Non-pigmented ciliary epithelial cell (primary cell): ENCODE measurements around the gene CCDC107.

Experiments used
- DNase-seq: peaks from one replicate; pipeline ENCODE4 v3.0.0-alpha.2; 2010; ENCODE audit warnings: low read depth

Gene CCDC107

DNA sequence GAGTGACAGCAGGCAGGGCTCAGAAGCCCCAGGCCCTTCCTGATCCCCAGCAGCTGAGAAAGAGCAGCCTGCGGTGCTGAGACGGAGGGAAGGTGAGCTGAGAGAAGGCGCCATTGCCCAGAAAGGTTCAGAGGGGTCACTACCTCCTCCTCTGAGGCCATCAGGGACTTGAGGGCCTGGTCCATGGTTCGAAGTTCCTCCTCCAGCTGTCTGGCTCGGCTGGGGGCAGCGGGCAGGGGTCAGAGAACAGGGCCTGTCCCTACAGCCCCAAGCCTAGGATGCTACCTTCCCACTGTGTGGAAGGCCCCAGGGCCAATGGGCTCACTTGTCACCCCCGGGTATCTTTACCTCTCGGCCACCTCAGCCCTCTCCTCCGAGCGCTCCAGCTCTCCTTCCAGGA lies 26.8 kb downstream of the CCDC107 start:
- no peak for DNase-seq

DNA sequence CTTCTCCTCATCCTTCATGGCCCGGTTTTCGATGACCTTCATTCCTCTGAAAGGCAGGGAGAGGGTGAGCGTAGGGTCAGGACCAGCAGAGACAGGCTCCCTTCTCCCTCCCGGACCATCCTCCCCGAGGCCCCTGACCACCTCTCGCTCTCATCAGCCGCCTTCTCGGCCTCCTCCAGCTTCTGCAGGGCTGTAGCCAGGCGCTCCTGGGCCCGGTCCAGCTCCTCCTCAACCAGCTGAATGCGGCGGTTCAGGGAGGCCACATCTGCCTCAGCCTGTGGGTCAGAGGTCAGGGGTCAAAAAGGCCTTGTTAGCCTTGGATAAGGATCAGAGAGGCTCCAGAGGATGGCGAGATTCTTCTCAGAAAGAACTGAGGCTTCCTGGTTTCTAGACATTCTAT lies 27.4 kb downstream of the CCDC107 start:
- DNase-seq = no peak

DNA sequence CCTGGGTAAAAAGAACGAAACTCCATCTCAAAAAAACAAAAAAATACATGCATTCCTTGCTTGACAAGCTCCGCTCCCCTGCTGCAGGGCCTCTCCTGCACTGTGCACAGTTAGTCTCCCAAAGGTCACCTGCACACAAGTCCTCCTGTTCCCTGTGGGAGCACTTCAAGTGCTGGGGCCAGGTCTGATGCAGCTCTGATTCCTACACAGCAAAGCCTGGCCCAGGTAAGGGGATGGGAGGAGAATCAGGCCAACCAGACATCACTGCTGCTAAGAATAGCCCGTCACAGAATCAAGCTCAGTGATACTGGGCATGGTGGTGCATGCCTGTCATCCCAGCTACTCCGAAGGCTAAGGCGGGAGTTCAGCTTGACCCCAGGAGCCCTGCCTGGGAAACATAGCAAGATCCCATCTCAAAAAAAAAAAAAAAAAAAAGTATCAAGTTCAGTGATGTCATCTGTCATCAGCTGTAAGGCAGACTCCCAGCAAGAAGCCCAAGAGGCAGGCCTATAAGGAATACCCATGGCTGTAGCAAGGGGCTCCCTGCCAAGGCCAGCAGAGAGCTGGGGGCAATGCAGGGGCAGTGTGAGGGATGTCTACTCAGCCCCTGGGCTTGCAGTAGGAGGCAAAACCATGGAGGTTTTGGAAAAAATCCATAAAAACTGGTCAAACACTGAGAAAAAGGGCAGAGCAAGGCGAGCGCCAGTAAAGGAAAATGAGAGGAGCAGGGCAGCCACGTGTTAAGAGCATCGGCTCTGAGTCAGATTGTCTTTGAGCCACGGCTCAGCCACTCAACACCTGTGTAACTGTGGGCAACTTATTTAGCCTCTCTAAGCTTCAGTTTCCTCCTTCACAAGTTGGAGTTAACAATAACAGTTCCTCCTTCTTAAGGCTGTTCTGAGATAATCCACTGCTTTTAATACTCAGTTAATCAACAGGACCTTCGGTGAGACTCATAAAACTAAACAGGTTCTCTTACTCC lies 28.4 kb downstream of the CCDC107 start:
- DNase-seq = no peak

DNA sequence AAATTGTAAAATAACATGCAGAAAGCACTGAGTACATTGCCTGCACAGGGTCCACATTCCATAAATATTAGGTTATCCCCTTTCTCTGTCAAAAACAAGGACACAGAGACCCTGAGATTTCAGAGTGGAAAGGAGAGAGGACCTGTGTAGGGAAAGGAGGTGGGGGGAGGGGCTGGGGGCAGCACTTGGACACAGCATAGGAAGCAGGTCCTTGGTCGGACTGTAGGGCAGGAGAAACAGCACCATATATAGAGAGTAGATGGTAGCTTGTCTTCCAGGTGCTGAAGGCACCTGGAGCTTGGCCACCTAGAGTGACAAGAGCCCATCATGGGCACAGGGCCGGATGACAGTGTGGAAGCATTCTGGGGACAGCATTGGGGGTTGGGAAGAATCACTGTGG lies 29.2 kb downstream of the CCDC107 start:
- no peak for DNase-seq

DNA sequence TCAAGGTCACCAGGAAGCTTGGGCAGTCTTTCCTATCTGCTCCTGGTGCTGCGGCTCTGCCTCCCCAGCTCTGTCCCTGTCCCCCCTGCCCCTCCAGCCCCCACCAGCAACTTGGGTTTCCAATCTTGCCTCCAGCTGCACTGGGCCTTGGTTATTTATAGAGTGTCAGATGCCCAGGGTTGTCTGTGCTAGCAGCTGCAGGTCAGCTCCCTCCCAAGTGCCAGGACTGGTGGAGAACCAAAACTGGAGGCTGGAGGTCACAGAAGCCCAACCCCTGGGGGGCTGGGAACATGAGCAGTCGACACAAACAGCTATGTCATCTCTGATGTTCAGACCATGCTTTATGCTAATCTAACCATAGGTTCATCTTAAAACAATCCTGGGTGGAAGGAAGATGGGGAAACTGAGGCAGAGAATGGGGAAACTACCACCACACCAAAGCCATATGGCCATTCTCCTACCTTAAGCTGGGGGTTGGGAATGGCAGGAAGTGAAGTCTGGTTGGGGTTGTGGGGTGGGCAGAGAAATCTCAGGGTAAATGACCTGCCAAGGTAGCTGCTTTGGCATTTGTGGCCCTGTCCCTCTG lies 30.0 kb downstream of the CCDC107 start:
- DNase-seq = no peak

DNA sequence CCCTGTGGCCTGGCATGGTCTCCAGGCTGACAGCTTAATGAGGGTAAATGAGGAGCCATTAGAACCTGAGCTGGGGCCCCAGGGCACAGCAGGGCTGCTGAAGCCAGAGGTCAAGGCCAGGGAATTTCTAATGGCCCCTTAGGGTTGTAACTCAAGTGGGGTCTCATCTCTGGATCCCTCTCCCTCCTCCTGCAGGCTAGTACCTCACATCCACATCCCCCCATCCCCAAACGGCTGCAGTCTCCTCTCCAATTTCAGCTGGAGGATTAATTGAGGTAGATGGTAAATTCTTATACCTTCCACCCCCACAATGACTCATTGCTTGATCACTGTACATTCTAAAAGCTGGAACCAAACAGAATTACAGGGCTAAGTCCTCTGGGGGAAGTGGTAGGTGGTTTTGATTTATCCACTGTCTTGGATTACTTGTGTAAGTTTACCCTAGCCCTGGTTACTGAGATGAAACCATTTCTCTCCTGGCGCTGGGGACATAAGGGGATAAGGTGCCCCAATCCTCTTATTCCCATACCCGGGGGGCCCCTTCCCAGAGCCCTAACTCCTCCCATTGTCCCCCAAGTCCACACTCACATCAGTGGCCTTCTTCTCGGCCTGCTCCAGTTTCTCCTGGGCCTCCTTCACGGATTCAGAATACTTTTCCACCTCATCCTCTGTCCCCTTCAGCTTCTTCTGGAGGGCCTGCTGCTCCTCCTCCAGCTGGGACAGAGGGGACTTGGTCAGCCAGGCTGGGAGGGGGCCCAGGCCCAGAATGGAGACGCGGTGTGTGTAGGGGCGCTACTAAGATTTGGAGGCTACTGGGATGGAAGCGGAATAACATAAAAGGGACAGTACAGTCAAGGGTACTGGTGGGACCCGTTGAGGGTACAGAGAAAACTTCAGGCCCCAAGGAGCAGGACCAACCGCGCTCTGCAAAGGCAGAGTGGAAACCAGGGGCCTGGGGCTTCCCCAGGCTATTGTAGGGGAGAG lies 30.8 kb downstream of the CCDC107 start:
- no peak for DNase-seq

DNA sequence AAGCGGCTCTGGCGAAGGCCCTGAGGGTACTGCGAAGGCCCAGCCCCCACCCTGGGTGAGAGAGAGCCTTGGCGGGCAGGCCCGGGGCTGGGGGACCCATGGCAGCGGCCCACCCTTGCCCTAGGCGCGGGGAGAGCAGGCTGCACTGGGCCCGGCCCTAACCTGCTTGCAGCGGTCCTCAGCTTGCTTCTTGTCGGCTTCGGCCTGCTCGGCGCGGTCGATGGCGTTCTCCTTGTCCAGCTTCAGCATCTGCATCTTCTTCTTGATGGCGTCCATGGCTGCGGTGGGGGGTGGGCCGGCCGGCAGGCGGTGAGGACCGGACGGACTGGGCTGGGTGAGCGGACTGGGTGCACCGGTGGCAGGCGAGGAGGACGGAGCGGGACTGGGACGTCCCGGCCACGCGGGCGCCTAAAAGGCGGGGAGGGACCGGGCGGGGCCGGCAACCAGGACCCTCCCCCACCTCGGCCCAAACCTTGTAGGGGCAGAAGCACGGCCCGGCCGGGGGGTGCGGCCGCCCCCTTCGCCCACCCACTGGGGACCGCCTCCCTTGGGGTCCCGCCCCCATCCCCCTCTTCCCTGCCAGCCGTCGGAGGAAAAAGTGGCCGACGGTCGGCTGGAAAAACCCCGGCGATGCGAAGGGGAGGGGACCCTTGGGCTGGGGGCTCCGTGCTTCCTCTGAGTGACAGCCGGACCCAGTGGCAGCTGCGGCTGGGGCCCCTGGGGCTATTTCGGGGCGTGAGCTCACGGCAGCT lies 31.6 kb downstream of the CCDC107 start, which contains the start of gene TPM2:
Gene TPM2 (minus strand): TSS at position 384 of the 752 bp plus-strand sequence. CDS start 108 bp downstream, at position 276.
- no peak for DNase-seq

DNA sequence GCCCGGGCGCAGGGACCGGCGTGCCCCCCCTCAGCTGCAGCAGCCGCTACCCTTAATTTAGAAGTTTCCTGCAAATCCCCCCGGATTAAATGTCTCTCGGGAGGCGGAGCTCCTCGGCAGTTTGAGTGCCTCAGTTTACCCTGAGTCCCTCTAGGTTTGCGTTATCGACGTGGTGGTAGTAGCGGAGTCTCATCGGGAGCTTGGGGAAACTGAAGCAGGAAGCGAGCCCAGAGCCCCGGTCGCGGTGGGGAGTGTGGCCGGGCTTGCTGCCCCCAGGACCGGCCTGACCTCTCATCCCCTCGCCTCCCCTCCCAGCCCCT lies 32.2 kb downstream of the CCDC107 start:
- DNase-seq = no peak

DNA sequence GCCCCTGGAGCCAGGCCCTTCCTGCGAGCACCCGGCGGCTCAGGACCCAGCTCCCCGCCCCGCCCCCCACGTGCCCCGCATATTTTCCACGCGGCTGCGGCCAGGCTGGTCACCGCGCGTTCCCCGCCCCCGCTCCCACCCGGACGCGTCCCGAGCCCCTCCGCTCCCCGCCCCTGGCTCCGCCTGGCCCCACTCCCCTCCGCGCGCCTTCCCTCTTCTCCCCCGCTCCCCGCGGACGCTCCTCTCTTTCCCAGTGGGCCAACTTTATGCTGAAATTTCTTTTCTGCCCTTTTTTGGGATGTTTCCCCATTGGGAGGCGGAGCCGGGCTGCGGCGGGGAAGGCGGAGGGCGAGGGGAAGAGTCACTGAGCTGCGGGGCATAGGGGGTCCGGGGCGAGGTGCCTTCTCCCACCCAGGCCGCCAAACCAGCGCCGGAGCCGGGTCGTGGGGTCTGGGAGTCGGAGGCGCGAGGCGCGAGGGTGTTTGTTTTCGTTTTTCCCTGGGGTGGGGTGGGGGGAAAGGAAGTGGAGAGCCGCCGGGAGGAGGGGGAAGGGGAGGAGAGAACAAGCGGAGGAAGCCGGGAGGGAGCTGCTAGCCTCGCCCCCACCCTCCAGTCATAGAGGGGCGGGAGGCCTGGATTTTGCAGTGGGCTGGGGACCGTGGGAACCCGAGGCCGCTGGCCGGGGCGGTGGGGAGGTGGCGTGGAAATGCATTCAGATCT lies 32.7 kb downstream of the CCDC107 start:
- DNase-seq = no peak

DNA sequence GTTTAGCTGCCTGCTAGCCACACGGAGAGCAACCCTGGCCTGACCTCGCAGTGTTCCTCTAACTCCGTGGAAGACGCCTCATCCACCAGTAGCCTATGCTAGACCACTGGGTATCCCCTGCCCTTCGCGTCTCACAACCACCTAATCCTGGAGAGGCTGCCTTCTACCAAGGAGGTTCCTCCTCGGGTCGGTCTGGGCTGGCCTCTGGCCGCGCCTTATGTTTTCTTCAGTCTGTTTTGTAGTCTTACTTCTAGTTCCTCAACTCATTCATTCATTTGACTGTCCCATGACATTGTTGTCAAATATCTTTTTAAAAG lies 33.2 kb downstream of the CCDC107 start:
- DNase-seq = no peak

DNA sequence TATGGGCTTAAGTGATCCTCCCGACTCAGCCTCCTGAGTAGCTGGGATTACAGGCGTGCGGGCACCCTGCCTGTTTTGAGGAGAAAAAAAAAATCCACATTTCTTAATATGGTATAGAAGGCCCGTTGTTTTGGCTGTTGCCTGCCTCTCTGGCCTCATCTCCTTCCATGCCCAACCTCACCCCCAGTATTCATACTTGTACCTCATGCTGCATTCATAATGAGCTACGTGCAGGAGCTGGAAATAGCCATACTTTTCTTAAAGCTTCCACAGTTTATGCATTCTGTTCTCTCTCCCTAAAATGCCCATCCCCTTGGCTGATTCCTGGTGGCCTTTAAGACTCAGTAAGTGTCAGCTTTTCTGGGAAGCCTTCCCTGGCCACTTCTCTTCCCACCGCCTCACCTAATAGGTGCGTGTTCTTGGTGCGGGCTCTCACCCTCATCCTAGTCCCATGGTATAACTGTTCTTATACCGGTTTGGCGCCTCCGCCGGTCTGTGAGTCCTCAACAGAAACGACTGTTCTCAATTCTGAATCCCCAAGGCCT lies 33.7 kb downstream of the CCDC107 start:
- no peak for DNase-seq

DNA sequence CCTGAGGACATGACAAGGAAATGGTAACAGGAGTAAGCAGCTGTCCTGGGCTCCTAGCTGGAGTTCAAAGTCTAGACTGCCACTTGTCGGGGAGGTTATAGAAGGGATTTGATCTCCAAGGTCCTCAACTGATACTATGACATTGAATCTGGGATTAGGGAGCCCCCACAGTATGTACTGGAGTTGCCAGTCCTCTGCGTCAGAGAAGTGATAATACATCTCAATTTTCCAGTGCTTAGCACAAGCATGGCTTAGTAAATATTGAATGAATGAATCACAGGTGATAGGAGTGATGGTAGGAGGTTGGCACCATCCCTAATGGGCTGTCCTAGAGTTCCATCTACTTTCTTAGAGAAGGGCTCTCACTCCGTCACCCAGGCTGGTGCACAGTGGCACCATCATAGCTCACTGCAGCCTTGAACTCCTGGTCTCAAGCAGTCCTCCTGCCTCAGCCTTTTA lies 37.9 kb downstream of the CCDC107 start:
- DNase-seq = no peak

DNA sequence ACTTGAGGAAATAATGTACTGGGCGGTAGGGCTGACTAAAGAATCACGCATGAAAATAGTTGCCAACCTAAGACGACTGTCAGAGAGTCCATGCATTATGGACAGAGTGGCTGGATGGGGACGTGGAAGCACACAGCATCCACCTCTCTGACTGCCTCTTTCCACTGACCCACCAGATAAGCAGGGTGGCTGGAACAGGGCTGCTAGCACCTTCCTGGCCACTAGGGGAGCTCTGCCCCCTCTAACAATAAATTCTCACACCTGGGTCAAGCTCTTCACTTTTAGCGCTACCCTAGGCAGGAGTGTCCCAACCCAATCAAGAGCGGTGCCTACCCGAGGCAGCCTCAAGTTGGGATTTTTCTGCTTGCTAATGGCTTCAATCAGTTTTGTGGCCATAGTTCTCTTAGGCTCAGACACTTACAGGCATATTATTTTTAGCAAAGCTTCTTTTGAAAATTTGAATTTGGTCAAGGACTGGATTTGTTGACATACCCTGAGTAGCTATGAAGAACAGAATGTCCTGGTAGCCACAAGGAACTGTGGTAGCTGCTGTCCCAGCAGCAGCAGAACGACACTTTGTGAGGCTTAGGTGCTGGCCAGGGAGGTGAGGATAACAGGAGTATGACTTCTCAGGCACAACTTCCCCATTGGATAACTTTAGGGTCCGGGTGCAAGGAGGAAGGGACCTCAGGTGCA lies 38.6 kb downstream of the CCDC107 start:
- no peak for DNase-seq

DNA sequence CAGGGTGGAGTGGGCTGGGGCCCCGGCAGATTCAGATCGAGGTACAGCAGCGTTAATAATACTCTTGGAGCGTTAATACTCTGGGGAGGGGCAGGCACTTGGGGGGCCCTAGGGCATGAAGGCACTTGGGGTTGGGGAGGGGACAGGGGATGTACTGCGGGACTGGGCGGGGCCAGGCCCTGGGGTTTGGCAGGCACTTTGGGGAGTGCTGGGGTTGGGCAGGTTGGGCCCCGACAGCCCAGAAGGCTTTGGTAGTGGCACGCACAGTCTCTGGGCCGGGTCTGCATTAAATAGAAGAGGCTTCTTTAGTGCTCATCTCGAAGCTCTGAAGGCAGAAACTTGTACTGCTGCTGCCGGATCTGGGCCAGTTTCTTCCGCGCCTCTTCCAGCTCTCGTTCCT lies 39.4 kb downstream of the CCDC107 start:
- DNase-seq = no peak

DNA sequence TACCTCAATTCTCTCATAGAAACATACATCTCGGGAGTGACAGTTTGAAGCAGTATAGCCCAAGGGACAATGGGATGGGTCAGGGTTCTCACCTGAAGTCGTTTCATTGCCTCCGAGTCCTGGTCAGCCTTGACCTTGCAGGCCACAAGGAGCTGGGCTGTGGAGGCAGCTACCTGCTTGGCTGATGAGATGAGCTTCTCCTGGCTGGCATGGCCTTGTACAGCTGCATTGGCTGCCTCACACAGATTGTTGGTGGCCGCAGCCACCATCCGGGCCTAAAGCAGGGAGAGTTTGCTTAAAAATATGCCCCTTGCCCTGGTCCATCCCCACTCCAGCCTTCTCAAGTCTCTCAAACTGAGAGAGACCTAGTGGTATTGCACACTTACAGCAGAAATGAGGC lies 40.1 kb downstream of the CCDC107 start:
- DNase-seq = no peak

DNA sequence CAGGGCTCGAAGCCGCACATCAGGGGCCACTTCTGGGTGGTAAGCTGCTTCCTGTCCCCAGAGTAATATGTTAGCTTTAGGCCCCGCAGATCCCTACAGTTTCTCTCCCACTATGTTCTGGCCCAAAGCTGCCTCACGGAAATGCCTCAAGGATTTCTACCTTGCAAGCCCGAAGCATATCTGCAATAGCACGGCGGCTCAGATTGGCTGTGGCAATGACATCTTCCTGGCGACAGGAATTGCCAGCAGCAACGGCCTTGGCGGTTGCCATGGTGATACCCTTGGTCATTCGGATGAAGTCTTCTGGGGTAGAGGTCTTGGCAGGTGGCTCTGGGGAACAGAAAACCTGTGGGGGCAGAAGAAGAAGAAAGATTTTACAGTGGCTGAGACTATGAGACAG lies 41.9 kb downstream of the CCDC107 start:
- DNase-seq = no peak

DNA sequence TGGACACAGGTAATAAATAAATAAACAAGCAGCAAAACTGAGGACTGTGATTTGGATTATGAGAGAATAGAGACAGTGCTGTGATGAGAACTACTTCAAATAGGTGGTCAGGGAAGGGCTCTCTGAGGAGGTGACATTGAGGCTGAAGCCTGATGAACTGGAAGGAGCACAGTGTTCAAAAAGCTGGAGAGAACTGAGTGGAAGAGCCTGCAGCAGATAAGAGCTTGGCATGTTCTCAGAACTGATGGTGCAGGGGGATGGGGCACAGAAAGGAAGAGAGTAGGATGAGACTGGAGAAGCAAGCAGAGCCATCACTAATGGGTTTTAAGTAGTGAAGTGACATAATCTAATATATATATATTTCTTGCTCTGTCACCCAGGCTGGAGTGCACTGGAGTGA lies 42.9 kb downstream of the CCDC107 start:
- no peak for DNase-seq

DNA sequence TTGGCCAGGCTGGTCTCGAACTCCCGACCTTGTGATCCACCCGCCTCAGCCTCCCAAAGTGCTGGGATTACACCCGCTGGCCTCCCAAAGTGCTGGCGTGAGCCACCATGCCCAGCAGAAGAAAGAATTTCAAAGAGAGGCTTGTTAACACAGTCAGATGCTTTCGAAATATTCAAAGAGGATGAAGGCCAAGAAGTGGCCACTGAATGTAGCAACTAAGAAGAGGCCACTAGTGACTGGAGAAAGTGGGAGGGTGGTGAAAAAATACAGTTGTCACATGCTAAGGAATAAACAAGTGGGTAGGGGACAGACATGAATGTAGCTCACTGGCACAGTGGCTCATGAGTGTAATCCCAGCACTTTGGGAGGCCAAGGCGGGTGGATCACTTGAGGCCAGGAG lies 44.6 kb downstream of the CCDC107 start:
- DNase-seq = no peak

DNA sequence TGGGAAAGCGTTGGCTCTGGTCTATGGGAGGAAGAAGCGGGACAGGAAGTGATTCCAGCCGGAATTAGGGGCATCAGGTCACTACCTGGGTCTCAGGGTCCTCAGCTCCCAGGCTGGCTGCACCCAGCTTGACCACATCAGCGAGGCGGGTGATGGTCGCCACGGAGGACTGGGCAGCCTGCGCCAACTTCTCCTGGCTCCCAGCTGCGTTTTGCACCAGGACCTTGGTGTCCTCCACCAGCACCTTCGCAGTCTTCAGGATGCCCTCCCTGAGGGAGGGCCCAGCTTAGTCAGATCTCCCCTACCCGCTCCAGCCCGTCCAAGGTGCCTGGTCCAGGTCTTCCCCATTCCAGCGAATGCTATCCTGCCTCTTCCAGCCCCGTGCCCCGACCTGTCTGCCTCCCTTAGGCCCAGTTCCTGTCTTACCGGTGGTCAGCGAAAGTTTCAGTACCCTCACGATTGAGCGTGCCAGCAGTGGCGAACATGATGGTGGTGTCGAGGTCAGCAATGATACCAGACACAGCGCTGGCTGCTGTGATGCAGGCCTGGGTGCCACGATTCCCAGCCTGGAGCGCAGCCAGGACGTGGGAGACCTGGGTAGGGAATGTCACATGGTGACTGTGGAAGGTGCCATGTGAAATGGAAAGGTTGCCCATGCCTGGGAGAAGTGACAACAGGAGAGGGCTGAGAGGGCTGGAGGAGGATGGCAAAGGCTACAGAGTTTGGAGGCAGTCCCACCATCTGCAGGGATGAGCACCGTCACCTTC lies 46.0 kb downstream of the CCDC107 start:
- DNase-seq = no peak
